ENCODE data around the gene ZNF511. TPM values are rescaled to one million over a fixed set of nuclear protein-coding genes. Genes with fewer than 3 reads are reported as not detected.

The ZNF511 gene
- total RNA-seq, 1 donor from 2014 or later = 25.5 TPM

DNA sequence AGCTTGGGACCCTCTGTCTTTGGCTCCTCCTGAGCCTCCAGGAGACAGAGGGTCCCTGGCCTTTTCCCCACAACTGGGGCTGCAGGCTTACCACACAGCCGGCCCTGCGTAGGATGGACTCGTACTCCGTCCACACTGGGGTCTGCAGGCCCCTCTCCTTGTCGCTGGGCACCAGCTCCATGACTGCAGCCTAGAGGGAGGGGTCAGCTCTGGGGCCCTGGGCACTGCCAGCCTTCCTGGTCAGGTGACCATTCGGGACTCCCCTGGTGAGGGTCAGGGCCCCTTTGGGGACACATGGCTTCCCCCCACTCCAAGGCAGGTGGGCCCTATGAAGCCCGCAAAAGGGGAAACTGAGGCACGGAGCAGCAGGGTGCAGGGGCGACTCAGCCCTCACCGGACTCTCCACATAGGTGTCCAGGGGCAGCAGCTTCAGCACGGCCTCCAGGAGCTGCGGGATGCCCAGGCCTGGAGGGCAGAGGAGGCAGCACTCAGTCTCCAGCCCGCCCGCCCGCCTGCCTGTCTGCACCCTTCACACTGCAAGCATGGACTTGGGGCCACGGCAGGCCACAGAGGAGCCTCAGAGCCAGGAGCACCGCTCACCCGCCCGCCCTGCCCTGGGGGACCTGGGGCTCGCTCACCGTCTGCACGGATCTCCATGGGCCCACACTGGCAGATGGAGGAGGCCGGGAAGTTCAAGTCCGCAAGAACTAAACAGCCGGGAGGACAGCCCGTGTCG is 48.0 kb downstream of the ZNF511 start:
- TF ChIP-seq, protein P1, sequence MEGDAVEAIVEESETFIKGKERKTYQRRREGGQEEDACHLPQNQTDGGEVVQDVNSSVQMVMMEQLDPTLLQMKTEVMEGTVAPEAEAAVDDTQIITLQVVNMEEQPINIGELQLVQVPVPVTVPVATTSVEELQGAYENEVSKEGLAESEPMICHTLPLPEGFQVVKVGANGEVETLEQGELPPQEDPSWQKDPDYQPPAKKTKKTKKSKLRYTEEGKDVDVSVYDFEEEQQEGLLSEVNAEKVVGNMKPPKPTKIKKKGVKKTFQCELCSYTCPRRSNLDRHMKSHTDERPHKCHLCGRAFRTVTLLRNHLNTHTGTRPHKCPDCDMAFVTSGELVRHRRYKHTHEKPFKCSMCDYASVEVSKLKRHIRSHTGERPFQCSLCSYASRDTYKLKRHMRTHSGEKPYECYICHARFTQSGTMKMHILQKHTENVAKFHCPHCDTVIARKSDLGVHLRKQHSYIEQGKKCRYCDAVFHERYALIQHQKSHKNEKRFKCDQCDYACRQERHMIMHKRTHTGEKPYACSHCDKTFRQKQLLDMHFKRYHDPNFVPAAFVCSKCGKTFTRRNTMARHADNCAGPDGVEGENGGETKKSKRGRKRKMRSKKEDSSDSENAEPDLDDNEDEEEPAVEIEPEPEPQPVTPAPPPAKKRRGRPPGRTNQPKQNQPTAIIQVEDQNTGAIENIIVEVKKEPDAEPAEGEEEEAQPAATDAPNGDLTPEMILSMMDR (IDR thresholded peaks at IDR 0.05; ENCODE audit: insufficient read depth, low read depth, low read length) = no peak
- no peak for TF ChIP-seq EZH2 (IDR thresholded peaks at IDR 0.05; ENCODE audit: insufficient read depth, low read length)
- H3K4me3 ChIP-seq (ENCODE audit: insufficient read depth, low read depth, low read length) = peak overlapping the region; percentile 57
- no peaks in the 10 kb centered on the region for H3K9me3 Mint-ChIP-seq (ENCODE audit: unreplicated experiment)
- H3K36me3 ChIP-seq (ENCODE audit: insufficient read depth, low read length) = no peaks in the 10 kb centered on the region
- H4K20me1 ChIP-seq (ENCODE audit: insufficient read depth, low read length) = peaks cover 7% of the 10 kb centered on the region
- peak overlapping the region; percentile 73 for H3K9ac ChIP-seq (ENCODE audit: low read length)
- no peak overlapping the region for H3K27ac ChIP-seq (ENCODE audit: low read depth, low read length)
- peak overlapping the region; percentile 87 for H2AFZ ChIP-seq (ENCODE audit: low read depth, low read length)
- DNase-seq (ENCODE audit: low read depth) = no peak
- H3K4me1 ChIP-seq (ENCODE audit: insufficient read depth, low read length) = peaks cover 9% of the 10 kb centered on the region
- H3K27ac Mint-ChIP-seq (ENCODE audit: unreplicated experiment) = no peak overlapping the region
- H3K36me3 Mint-ChIP-seq (ENCODE audit: low read depth, unreplicated experiment) = no peaks in the 10 kb centered on the region
- H3K27me3 ChIP-seq (ENCODE audit: insufficient read depth, low read length) = no peaks in the 10 kb centered on the region
- H3K79me2 ChIP-seq (ENCODE audit: insufficient read depth, low read length) = peaks cover 5% of the 10 kb centered on the region
- peak overlapping the region; percentile 85 for H3K4me2 ChIP-seq (ENCODE audit: low read length)
- H3K9me3 ChIP-seq (ENCODE audit: insufficient read depth, low read depth, low read length) = no peaks in the 10 kb centered on the region
- peak overlapping the region; percentile 78 for H3K4me3 Mint-ChIP-seq (ENCODE audit: unreplicated experiment)
- no peak for FAIRE-seq
- H3K27me3 Mint-ChIP-seq (ENCODE audit: low read depth, unreplicated experiment) = no peaks in the 10 kb centered on the region
- no peaks in the 10 kb centered on the region for H3K4me1 Mint-ChIP-seq (ENCODE audit: low read depth, unreplicated experiment)

DNA sequence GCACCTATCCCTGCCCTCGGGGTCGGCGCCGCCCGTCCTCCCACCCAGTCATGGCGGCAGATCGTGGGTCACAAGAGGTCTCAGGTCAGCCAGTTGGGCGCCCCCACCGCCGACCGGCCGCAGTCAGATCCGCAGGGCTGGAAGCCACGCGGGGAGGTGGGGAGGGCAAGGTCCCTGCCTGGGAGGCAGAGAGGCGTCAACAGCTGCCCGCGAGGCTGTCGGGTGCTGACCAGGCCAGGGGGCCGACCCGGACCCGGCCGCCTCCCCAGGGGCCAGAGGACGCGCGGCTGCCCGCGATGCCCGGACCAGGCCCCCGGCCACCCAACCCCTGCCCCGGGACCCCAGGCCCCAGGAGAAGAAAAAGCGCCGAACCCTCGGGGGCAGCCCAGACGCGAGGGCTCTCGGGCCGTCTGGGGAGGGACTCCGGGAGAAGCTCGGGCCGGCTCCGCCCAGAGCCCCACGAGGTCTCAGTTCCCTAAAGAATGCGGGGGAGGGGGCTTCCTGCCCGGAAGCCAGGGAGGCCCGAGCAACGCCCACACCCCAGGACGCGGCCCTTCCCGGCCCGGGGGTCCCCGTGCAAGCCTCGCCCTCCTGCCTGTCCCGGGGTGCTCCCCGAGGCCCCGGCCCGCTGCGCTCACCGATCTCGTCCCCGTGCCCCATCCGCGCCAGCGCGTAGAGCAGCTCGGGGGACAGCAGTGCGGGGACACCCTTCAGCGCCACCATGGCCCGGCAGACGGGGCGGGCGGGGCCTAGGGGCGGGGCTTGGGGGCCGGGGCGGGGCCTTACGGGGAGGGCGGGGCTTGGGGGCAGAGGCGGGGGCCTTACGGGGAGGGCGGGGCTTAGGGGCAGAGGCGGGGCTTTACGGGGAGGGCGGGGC is 48.8 kb downstream of the ZNF511 start, which contains the start of gene FUOM:
TSS of gene FUOM (minus strand) at position 735 of the 877 bp plus-strand sequence. CDS start at position 723, 12 bp downstream.
- Histone ChIP-seq H3K79me2 (ENCODE audit: insufficient read depth, low read length) (peaks cover 5% of the 10 kb centered on the region), H3K9me3 (ENCODE audit: insufficient read depth, low read depth, low read length) (no peaks in the 10 kb centered on the region), H4K20me1 (ENCODE audit: insufficient read depth, low read length) (peaks cover 11% of the 10 kb centered on the region), H3K27ac (ENCODE audit: low read depth, low read length) (no peak within 1 kb of the TSS), H3K36me3 (ENCODE audit: insufficient read depth, low read length) (no peaks in the 10 kb centered on the region), H2AFZ (ENCODE audit: low read depth, low read length) (peak within 1 kb of the TSS; percentile 87), H3K4me2 (ENCODE audit: low read length) (peak within 1 kb of the TSS; percentile 85), H3K27me3 (ENCODE audit: insufficient read depth, low read length) (no peaks in the 10 kb centered on the region), H3K4me3 (ENCODE audit: insufficient read depth, low read depth, low read length) (peak within 1 kb of the TSS; percentile 57), H3K4me1 (ENCODE audit: insufficient read depth, low read length) (peaks cover 9% of the 10 kb centered on the region), H3K9ac (ENCODE audit: low read length) (peak within 1 kb of the TSS; percentile 73)
- H3K27ac Mint-ChIP-seq (ENCODE audit: unreplicated experiment) = no peak within 1 kb of the TSS
- FAIRE-seq (no peak), DNase-seq (ENCODE audit: low read depth) (peak; percentile 23)
- peaks cover 5% of the 10 kb centered on the region for H3K36me3 Mint-ChIP-seq (ENCODE audit: low read depth, unreplicated experiment)
- H3K4me1 Mint-ChIP-seq (ENCODE audit: low read depth, unreplicated experiment) = no peaks in the 10 kb centered on the region
- H3K27me3 Mint-ChIP-seq (ENCODE audit: low read depth, unreplicated experiment) = no peaks in the 10 kb centered on the region
- TF ChIP-seq, protein P1 (IDR thresholded peaks at IDR 0.05; ENCODE audit: insufficient read depth, low read depth, low read length) = no peak
- no peaks in the 10 kb centered on the region for H3K9me3 Mint-ChIP-seq (ENCODE audit: unreplicated experiment)
- H3K4me3 Mint-ChIP-seq (ENCODE audit: unreplicated experiment) = peak within 1 kb of the TSS; percentile 78
